Activated naive CD8-positive, alpha-beta T cell (primary cell): ENCODE results near the gene ARHGEF16.

Source experiments
- H3K27ac Mint-ChIP-seq: one replicate; pipeline ENCODE4 v1.8.0; 2021; ENCODE audit warnings: mixed read lengths
- H3K27me3 Mint-ChIP-seq: one replicate; pipeline ENCODE4 v1.8.0; 2021; ENCODE audit warnings: mixed read lengths
- H3K36me3 Mint-ChIP-seq: one replicate; pipeline ENCODE4 v1.8.0; 2021; ENCODE audit warnings: mixed read lengths
- H3K4me1 Mint-ChIP-seq: one replicate; pipeline ENCODE4 v1.8.0; 2021; ENCODE audit warnings: low read depth, mixed read lengths
- H3K4me3 Mint-ChIP-seq: one replicate; pipeline ENCODE4 v1.8.0; 2021; ENCODE audit warnings: mild to moderate bottlenecking, mixed read lengths
- H3K9me3 Mint-ChIP-seq: one replicate; pipeline ENCODE4 v1.8.0; 2021; ENCODE audit warnings: low read depth, mixed read lengths

Gene ARHGEF16

DNA sequence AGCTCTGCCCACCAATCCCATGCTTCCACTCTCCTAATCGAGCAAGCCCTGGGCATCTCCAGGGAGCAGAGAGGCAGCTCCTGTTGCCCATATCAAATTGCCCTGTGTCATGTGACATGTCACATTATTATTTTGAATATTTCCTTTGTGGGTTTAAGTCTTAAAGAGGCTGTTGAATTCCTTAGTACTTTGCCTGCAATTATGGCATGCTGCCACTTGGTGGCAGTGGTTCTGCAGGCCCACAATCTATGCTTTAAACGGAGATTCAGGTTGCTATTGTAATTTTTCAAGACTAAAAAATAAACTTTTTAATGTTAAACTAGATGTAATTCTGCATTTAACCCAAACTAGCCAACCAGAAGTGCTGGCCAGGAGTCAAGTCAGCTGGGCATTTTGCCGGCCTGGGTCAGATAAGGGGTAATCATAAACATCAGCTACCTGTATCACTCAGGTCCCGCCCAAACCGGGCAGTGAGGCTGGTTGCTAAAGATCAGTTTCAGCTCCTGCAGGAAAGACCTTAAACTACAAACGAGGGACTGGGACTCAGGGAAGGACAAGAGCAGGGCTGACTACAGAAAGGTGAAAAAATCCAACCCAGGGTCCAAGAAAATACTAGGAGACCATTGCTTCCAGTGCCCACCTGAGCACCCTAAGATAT, 37.3 kb upstream of the ARHGEF16 start:
- Mint-ChIP-seq H3K27ac (no peak overlapping the region), H3K4me3 (no peak overlapping the region), H3K27me3 (no peaks in the 10 kb centered on the region), H3K9me3 (no peaks in the 10 kb centered on the region), H3K4me1 (no peaks in the 10 kb centered on the region), H3K36me3 (no peaks in the 10 kb centered on the region)

DNA sequence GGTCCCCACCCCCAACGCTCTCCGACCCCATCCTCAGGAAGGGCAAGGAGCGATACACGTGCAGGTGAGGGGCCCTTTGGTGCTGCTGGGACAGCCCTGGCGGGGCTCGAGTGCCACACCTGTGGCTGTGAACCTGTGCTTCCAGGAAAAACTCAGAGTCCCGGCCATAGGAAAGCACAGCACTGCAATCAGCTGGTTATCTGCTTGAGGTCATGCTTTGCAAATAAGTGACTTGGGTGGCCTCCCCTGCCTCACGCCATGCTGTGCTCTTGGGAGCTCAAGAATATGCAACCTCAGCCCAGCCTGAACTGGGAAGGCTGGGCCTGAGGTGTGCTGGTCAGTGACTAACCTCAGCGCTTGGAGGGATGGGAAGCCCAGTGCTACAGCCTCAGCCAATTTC, 36.5 kb upstream of the ARHGEF16 start:
- no peaks in the 10 kb centered on the region for H3K36me3 Mint-ChIP-seq
- no peak overlapping the region for H3K27ac Mint-ChIP-seq

DNA sequence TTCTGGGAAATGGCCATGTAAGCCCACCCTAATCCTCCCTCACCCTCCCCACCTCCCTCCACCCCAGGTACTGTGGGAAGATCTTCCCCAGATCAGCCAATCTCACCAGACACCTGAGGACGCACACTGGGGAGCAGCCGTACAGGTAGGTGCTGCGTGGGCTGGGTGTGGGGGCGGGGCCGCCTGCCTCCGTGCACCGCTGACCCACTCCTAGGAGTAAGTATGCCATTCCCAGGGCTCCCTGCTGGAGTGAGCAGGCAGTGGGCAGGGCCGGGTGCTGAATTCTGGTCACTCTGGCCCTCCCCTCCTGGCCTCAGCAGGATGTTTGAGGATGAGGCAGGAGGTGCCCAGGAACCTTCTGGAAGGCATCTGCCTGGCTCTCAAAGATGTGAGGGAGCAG, 35.9 kb upstream of the ARHGEF16 start:
- Mint-ChIP-seq H3K9me3 (no peaks in the 10 kb centered on the region), H3K27ac (no peak overlapping the region), H3K36me3 (no peaks in the 10 kb centered on the region), H3K27me3 (no peaks in the 10 kb centered on the region), H3K4me3 (no peak overlapping the region), H3K4me1 (no peaks in the 10 kb centered on the region)

More for the DNA sequence above, 36.5 kb upstream of the ARHGEF16 start:
- Mint-ChIP-seq H3K4me1 (no peaks in the 10 kb centered on the region), H3K4me3 (no peak overlapping the region), H3K27me3 (no peaks in the 10 kb centered on the region), H3K9me3 (no peaks in the 10 kb centered on the region)

DNA sequence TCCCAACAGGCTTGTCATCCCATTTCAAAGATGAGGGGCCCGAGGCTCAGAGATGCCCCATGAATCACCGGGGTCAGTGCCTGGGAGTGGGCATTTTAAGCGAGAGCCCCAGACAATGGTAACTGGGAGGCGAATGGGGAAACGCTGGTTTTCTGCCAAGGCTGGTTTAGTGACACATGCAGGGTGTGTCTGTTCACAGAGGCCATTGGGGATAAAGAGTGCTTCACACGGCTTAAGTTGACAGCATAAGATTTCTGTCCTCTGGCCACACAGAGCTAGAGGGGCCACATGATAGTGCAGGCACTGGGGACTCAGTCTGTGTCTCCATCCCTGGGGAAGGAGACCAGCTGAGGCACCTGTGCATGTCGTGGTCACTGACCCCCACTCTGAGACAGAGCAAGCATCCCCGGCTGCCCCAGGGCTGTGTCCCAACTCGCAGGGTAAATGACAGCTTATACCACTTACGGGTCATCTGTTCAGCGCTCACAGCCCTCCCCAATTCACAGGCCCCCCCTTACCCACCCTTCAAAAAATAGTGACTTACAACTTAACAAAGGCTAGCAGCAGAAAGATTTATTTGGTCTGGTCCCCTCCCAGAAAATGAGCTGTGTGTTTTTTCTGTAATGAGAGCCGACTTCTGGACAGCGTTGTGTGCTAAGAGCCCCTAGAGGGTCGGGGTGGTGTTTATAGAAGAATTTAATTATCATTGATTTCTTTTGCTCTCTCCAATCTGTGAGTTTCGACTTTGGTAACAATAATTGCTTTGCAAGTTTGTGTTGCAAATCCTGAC, 34.9 kb upstream of the ARHGEF16 start:
- no peaks in the 10 kb centered on the region for H3K9me3 Mint-ChIP-seq
- no peak overlapping the region for H3K27ac Mint-ChIP-seq

DNA sequence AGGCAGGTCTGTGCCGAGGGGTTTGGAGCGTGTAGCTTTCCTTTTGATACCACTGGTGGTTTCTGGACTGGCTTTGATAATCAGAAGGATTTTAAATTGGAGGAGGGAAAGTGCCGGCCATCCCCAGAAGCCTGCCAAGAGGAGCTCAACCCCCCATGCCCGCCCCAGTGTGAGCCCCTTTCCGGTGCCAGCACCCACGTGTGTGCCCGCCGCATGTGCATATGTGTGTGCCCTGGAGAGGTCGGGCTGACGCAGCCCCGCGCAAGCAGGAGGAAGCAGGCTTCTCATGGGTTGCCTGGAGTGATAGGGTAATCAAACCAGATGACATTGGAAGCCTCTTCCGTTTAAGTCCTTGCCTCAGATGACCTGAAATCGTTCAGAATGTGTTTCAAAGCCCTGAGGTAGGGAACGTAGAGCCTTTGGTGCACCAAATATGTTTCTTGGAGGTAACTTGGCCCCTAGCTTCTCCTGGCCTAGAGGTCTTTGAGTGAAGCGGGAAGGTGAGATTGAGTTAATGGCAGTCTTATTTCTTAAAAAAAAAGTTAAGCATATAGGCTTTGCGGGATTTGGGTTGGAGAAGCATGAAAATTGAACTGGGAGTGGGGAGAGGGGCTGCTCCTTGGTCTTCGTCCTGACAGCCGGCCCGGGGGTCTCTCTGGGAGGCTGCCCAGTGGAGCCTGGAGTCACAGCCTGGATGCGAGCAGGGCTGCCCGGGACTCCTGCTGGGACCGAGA, 34.1 kb upstream of the ARHGEF16 start:
- Mint-ChIP-seq H3K4me3 (no peak overlapping the region), H3K27me3 (no peaks in the 10 kb centered on the region), H3K36me3 (no peaks in the 10 kb centered on the region), H3K27ac (no peak overlapping the region), H3K4me1 (no peaks in the 10 kb centered on the region), H3K9me3 (no peaks in the 10 kb centered on the region)

More for the DNA sequence above, 34.9 kb upstream of the ARHGEF16 start:
- no peaks in the 10 kb centered on the region for H3K4me1 Mint-ChIP-seq
- H3K4me3 Mint-ChIP-seq, result no peak overlapping the region
- H3K36me3 Mint-ChIP-seq, result no peaks in the 10 kb centered on the region
- H3K27me3 Mint-ChIP-seq, result no peaks in the 10 kb centered on the region

DNA sequence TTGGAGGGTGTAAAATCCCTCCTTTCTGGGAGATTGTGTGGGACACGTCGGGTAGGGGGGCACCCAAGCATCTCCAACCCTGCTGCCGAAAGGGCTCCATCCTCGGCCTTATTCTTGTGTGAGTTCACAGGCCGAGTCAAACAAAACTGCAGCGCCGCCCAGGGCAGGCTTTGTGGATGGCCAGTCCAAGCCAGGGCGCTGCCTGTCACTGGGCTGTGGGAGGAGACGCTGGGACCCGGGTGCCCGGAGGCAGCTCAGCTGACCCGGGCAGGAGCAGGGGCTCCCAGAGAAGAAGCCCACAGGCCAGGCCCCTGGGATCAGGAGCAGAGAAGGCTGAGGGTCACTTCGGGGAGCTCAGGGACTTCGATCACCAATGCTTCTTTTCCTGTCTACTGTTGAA, 31.8 kb upstream of the ARHGEF16 start:
- no peaks in the 10 kb centered on the region for H3K36me3 Mint-ChIP-seq
- no peaks in the 10 kb centered on the region for H3K9me3 Mint-ChIP-seq
- H3K27me3 Mint-ChIP-seq, result no peaks in the 10 kb centered on the region
- H3K4me3 Mint-ChIP-seq, result no peak overlapping the region
- H3K27ac Mint-ChIP-seq, result no peak overlapping the region
- H3K4me1 Mint-ChIP-seq, result no peaks in the 10 kb centered on the region

DNA sequence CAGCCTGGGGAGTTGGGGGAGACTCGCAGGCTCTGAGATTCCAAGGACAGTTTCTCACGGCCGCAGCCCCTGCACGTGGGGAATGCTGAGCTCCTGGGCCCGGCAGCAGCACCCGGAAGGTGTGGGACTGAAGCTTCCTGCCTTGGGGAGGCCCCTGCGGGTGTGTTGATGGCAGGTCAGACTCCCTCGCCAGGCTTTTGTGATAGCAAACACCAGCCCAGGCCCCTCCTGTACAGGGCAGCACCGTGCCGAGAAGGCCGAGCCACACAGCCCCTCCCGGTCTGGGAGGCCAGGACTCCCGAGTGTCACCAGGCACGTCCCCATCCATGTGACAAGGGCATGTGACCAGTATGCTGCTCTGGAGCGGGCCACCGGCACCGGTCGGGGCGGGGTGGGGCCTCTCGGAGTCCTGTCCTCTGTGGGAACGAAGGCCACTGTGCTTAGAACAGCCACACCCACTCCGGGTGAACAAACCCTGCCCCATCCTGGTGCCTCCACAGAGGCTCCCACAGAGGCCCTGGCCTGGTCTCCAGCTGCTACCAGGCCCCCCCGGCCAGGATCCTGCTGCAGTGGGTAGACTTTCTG, 31.1 kb upstream of the ARHGEF16 start:
- no peaks in the 10 kb centered on the region for H3K4me1 Mint-ChIP-seq
- H3K36me3 Mint-ChIP-seq, result no peaks in the 10 kb centered on the region
- H3K4me3 Mint-ChIP-seq, result no peak overlapping the region
- H3K27me3 Mint-ChIP-seq, result no peaks in the 10 kb centered on the region
- H3K9me3 Mint-ChIP-seq, result no peaks in the 10 kb centered on the region
- no peak overlapping the region for H3K27ac Mint-ChIP-seq

DNA sequence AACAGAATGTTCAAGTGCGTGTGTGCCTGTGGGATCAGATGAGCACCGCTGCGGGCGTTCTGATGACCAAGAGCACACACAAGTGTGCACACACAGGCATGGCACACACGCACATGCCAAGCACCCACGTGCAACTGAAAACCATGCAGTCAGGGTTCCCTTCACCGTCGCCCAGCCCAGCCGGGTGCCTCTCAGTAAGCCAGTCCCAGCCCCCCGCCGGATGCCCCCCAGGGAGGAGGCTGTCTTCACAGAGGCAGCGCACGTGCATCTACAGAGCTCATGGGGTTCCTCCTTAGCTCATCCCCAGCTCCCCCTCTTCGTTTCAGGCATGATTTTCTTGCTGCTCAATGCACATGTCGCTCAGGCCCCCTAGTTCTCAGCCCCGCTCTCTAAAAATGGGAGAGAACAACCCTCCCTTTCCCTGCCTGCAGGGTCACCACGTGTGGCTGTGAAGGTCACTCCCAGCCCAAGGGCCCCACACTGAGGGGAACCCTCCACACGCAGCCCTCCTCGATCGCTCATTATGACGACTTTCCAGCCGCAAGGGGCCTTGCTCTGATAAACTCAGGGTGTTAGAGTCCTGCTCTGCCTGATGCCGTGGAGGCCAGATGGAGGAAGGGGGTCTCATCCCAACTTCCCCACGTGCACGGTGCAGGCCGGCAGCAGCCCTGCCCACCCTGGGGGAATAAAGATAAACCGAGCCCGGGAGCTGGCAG, 30.4 kb upstream of the ARHGEF16 start:
- Mint-ChIP-seq H3K9me3 (no peaks in the 10 kb centered on the region), H3K36me3 (no peaks in the 10 kb centered on the region), H3K27ac (no peak overlapping the region), H3K4me3 (no peak overlapping the region), H3K4me1 (no peaks in the 10 kb centered on the region), H3K27me3 (no peaks in the 10 kb centered on the region)

DNA sequence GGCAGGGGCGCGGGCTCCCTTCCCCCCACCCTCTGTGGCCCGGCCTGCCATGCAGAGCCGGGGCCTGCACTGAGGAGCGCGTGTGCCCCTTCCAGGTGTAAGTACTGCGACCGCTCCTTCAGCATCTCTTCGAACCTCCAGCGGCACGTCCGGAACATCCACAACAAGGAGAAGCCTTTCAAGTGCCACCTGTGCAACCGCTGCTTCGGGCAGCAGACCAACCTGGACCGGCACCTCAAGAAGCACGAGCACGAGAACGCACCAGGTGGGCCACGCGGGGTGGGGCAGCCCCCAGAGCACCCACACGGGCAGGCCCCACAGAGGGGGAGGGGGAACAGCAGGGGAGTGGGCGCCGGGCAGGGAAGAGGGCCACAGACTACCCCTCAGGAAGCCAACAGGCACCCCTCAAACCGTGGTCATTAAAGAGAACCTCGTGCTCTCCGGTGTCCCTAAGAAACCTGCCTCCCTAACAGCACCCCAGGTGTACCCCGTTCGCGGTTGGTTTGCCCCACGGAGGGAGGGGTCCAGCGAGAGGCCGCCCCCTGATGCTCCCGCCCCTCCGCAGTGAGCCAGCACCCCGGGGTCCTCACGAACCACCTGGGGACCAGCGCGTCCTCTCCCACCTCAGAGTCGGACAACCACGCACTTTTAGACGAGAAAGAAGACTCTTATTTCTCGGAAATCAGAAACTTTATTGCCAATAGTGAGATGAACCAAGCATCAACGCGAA, 28.8 kb upstream of the ARHGEF16 start:
- no peaks in the 10 kb centered on the region for H3K27me3 Mint-ChIP-seq
- no peak overlapping the region for H3K27ac Mint-ChIP-seq
- no peaks in the 10 kb centered on the region for H3K9me3 Mint-ChIP-seq
- H3K36me3 Mint-ChIP-seq, result no peaks in the 10 kb centered on the region
- H3K4me1 Mint-ChIP-seq, result no peaks in the 10 kb centered on the region
- H3K4me3 Mint-ChIP-seq, result no peak overlapping the region

DNA sequence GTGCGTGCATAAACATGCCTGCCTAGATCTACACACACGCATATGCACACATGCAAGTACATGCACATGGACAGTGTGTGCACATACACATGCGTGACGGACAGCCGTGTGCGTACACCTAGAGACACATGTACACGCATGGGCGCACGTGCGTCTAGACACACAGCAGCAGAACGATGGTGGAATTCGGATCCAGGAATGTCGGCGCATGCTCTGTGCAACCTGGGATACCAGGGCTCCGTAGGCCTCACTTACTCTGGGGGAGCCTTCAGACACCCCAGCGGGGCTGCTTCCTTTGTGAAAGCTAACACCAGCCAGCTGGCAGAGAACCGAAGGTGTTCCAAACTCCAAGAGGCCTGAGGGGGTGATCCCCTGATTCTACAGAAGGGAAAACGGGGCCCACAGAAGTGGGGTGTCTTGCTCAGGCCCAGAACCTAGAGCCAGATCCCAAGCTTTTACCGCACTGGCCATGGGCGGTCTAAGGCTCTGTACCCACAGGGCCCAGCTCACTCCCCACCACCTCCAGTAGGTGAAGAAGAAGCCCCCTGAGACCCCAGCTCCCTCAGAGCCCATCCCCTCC, 27.4 kb upstream of the ARHGEF16 start:
- H3K9me3 Mint-ChIP-seq, result no peaks in the 10 kb centered on the region
- no peaks in the 10 kb centered on the region for H3K27me3 Mint-ChIP-seq
- no peak overlapping the region for H3K4me3 Mint-ChIP-seq
- no peaks in the 10 kb centered on the region for H3K4me1 Mint-ChIP-seq
- H3K36me3 Mint-ChIP-seq, result no peaks in the 10 kb centered on the region
- H3K27ac Mint-ChIP-seq, result no peak overlapping the region

DNA sequence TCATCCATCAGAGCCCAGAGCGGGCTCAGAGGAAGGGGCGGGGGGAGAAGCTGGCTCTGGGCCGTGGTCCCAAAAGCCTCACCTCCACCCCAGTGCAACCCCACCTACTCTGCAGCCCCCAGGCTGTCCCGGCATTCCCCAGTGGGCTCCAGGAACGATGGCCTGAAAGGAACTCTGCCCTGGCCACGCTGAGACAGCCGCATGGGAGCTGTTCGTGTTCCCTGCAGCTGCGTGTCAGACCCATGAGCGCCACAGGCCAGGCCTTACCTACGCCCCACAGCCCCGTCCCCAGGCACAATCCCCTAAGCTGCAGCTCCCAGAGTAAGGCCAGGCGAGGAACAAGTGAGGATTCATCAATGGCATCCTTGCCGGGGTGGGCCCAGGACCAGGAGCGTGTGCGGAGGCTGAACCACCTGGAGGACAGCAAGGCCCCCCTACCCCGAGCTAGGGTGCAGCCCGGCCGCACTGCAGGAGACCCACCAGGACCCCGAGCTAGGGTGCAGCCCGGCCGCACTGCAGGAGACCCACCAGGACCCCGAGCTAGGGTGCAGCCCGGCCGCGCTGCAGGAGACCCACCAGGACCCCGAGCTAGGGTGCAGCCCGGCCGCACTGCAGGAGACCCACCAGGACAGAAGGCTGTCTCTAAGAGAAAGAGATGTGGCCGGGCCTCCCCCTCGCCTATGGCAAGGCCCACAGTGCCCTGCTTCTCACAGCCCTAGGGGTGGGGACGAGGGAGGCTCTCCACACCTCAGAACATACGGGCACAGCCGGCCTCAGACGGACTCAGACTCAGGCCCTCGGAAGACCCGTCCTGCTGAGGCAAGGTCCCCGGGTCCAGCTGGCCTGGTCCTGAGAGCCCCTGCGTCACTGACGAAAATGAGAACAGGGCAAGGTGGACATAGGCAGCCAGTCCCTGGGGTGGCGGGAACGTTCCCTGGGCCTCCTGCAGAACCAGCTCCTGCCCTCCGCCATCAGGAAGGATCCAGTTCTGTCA, 26.5 kb upstream of the ARHGEF16 start:
- Mint-ChIP-seq H3K27me3 (no peaks in the 10 kb centered on the region), H3K36me3 (no peaks in the 10 kb centered on the region), H3K4me1 (no peaks in the 10 kb centered on the region), H3K9me3 (no peaks in the 10 kb centered on the region), H3K27ac (no peak overlapping the region), H3K4me3 (no peak overlapping the region)

DNA sequence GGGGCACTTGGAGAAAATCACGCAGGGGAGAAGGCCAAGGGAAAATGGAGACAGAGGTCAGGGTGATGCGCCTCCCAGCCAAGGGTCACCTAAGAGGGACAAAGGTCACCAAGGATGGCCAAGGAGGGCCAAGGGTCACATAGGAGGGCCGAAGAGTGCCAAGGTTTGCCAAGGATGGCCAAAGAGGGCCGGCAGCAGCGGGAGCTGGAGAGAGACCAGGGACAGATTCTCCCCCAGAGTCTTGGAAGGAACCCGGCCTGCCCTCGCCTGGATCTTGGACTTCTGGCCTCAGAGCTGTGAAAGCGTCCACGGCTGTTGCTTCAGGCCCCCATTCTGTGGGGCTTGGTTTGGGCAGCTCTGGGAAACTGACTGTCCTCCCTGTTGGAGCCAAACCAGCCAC, 25.6 kb upstream of the ARHGEF16 start:
- Mint-ChIP-seq H3K4me3 (no peak overlapping the region), H3K27me3 (no peaks in the 10 kb centered on the region), H3K4me1 (no peaks in the 10 kb centered on the region), H3K36me3 (no peaks in the 10 kb centered on the region), H3K27ac (no peak overlapping the region), H3K9me3 (no peaks in the 10 kb centered on the region)

DNA sequence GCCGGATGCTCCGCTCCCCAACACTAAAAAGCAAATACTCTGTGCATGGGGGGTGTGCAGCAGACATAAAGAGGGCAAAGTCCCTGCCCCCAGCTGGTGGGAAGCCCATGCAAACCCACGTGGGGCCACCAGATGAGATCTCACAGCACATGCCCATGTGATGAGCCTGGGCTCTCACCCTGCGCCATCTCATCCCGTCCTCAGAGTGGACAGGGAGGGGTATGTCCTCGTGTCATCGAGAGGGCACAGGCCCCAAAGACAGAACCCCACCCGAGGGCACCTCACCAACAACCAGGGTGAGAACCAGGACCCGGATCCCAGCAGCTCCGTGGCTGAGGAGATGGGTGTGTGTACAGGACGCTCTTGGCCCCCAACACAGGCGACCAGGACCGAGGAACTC, 25.1 kb upstream of the ARHGEF16 start:
- Mint-ChIP-seq H3K9me3 (no peaks in the 10 kb centered on the region), H3K4me1 (no peaks in the 10 kb centered on the region), H3K27me3 (no peaks in the 10 kb centered on the region), H3K36me3 (no peaks in the 10 kb centered on the region), H3K27ac (no peak overlapping the region), H3K4me3 (no peak overlapping the region)
